ENCODE results near the gene ARID1B. TPM values are rescaled to one million over a fixed set of nuclear protein-coding genes. Genes with fewer than 3 reads are reported as not detected.

The ARID1B gene
- total and polyA plus RNA-seq, 7 donors = 8.4 to 115 (median 69.6) TPM

DNA sequence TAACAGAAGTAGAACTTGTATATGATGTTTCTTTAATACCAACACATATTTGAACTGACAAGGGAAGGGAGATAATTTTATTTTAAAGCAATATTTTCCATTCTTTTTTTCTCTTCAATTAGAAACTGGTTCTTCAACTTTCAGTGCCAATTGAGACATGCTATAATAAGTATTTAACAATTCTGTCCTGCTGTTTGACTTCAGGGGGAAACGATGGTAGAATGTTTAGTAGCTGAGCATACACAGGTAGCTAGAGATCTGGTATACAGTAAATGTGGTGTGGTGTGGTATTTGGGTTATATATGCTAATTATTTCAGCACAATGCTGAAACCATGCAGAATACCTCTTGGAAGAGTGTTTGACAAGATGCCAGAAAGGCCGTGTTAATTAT lies 156.9 kb downstream of the ARID1B start:
- Histone ChIP-seq H3K36me3 (no peaks in the 10 kb centered on the region), H3K4me1 (peaks cover 0 to 51% (median 39%) of the 10 kb centered on the region in 4 donors), H3K4me3 (no peak overlapping the region), H3K27me3 (no peaks in the 10 kb centered on the region), H3K9me3 (no peaks in the 10 kb centered on the region), H3K27ac (no peak overlapping the region)
- 15 to 63% methylated on average over 2 of the region's 2 CpGs for WGBS, 2 donors
- intact Hi-C loops (cut with DNase I) = no loop called here
- no peak for DNase-seq
- TF ChIP-seq EP300 (IDR thresholded peaks at IDR 0.05) (no peak), POLR2AphosphoS5 (IDR thresholded peaks at IDR 0.05) (no peak), POLR2A (IDR thresholded peaks at IDR 0.05) (no peak)
- TF ChIP-seq, protein P1, sequence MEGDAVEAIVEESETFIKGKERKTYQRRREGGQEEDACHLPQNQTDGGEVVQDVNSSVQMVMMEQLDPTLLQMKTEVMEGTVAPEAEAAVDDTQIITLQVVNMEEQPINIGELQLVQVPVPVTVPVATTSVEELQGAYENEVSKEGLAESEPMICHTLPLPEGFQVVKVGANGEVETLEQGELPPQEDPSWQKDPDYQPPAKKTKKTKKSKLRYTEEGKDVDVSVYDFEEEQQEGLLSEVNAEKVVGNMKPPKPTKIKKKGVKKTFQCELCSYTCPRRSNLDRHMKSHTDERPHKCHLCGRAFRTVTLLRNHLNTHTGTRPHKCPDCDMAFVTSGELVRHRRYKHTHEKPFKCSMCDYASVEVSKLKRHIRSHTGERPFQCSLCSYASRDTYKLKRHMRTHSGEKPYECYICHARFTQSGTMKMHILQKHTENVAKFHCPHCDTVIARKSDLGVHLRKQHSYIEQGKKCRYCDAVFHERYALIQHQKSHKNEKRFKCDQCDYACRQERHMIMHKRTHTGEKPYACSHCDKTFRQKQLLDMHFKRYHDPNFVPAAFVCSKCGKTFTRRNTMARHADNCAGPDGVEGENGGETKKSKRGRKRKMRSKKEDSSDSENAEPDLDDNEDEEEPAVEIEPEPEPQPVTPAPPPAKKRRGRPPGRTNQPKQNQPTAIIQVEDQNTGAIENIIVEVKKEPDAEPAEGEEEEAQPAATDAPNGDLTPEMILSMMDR (IDR thresholded peaks at IDR 0.05) = no peak

DNA sequence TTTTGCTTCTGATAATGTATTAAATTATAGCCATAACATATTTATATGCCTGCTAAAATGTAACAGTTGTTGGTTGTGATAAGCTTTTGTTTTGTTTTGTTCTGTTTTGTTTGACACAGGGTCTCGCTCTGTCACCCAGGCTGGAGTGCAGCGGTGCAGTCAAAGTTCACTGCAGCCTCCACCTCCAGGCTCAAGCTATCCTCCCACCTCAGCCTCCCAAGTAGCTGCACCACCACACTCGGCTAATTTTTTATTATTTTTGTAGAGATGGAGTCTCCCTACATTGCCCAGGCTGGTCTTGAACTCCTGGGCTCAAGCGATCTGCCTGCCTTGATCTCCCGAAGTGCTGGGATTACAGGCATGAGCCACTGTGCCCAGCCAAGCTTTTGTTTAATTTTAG lies 157.8 kb downstream of the ARID1B start:
- WGBS, 2 donors = 86 to 91% methylated on average over 5 of the region's 5 CpGs
- H3K27ac ChIP-seq = no peak overlapping the region
- peaks cover 0 to 59% (median 41%) of the 10 kb centered on the region in 4 donors for H3K4me1 ChIP-seq

DNA sequence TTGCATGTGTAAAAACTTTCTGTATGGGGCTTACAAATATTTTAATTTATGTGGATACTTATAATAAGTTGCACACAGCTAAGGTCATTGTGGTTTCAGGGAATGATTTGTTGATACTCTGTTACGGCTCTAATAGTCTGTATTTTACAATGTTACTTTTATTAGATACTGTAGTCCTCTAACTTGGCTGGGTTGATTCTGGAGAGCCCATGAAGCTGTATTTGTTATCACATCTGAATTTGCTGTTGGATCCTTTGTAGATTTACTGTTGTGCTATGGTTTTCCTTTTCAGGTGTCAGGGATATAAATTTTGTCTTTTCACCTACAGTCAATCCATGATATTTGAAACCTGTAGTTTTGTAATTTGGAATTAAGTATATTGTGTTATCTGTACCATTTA lies 161.0 kb downstream of the ARID1B start:
- no peak for DNase-seq

More for the DNA sequence above, 157.8 kb downstream of the ARID1B start:
- TF ChIP-seq POLR2A (IDR thresholded peaks at IDR 0.05) (no peak), POLR2AphosphoS5 (IDR thresholded peaks at IDR 0.05) (no peak), EP300 (IDR thresholded peaks at IDR 0.05) (no peak)
- TF ChIP-seq, protein P1 (IDR thresholded peaks at IDR 0.05) = no peak
- H3K4me3 ChIP-seq = no peak overlapping the region
- DNase-seq = no peak
- H3K27me3 ChIP-seq = no peaks in the 10 kb centered on the region
- intact Hi-C loops (cut with DNase I) = no loop called here
- H3K36me3 ChIP-seq = no peaks in the 10 kb centered on the region
- H3K9me3 ChIP-seq = no peaks in the 10 kb centered on the region

DNA sequence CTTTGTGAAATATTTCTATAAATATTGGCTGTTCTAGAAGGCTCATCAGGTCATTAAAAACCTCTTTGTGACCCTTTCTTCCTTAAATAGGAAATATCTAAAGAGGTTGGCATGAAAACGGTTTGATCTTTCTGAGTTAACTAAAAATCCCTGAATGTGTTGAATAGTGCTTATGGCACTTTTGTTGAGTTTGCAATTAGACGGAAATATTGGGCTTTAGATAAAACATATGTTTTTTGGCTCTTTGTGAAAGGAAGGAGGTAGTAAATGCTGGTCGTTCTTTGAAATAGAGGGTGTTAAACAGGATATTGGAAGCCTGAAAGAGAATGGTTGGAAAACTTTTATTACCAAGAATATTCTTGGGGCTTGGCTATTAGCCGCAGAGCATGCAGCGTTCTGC lies 163.0 kb downstream of the ARID1B start:
- TF ChIP-seq POLR2A (IDR thresholded peaks at IDR 0.05) = no peak
- Histone ChIP-seq H3K4me3 (no peak overlapping the region), H3K27me3 (no peaks in the 10 kb centered on the region), H3K36me3 (no peaks in the 10 kb centered on the region), H3K9me3 (no peaks in the 10 kb centered on the region), H3K4me1 (peaks cover 0 to 50% (median 30%) of the 10 kb centered on the region in 4 donors), H3K27ac (no peak overlapping the region)
- intact Hi-C loops (cut with DNase I) = no loop called here
- WGBS, 2 donors = 62 to 65% methylated on average over 5 of the region's 5 CpGs
- DNase-seq = no peak

More for the DNA sequence above, 161.0 kb downstream of the ARID1B start:
- intact Hi-C loops (cut with DNase I) = no loop called here
- Histone ChIP-seq H3K36me3 (no peaks in the 10 kb centered on the region), H3K4me3 (no peak overlapping the region), H3K27ac (no peak overlapping the region), H3K9me3 (no peaks in the 10 kb centered on the region), H3K27me3 (no peaks in the 10 kb centered on the region), H3K4me1 (peaks cover 0 to 66% (median 40%) of the 10 kb centered on the region in 4 donors)
- 41 to 52% methylated on average over 1 of the region's 1 CpG for WGBS, 2 donors
- TF ChIP-seq POLR2AphosphoS5 (IDR thresholded peaks at IDR 0.05) (no peak), POLR2A (IDR thresholded peaks at IDR 0.05) (no peak), EP300 (IDR thresholded peaks at IDR 0.05) (no peak)
- TF ChIP-seq, protein P1 (IDR thresholded peaks at IDR 0.05) = no peak

DNA sequence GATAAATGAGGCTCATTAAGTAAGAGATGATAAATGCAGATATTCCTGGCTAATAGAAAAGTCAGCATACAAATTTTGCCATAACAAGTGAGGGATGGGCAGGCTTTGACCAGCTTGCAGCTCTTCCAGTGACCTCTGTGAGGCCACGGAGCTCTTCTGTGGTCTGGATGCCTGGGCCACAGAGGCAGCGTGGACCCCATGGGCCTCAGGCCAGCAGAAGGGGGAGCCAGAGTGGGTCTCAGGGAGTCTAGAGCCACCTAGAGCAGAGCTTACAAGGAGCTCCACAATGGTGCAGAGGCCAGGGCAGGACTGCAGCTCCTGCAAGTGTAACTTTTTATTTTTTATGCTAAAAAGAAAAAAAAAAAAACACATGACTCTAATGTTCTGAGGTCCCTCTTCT lies 165.1 kb downstream of the ARID1B start:
- WGBS, 2 donors = 98 to 99% methylated on average over 2 of the region's 2 CpGs
- TF ChIP-seq EP300 (IDR thresholded peaks at IDR 0.05) = no peak
- no peak for TF ChIP-seq POLR2A (IDR thresholded peaks at IDR 0.05)
- TF ChIP-seq, protein P1 (IDR thresholded peaks at IDR 0.05) = no peak
- TF ChIP-seq POLR2AphosphoS5 (IDR thresholded peaks at IDR 0.05) = no peak
- Histone ChIP-seq H3K4me3 (no peak overlapping the region), H3K27me3 (no peaks in the 10 kb centered on the region), H3K4me1 (peaks cover 0 to 54% (median 28%) of the 10 kb centered on the region in 4 donors), H3K27ac (no peak overlapping the region), H3K36me3 (no peaks in the 10 kb centered on the region), H3K9me3 (no peaks in the 10 kb centered on the region)
- no peak for DNase-seq
- intact Hi-C loops (cut with DNase I) = no loop called here
